HG02884 (cell line): ENCODE data around the gene CNDP1.

Experiments
- ATAC-seq: cut with Tn5 transposase; IDR thresholded peaks from one replicate; pipeline ENCODE4 v1.9.1; 2021; ENCODE audit warnings: mild to moderate bottlenecking, moderate library complexity; ENCODE audit not compliant: unreplicated experiment

The CNDP1 gene

GRCh38 chr18:74505776-74506175 lies 28.5 kb upstream of the CNDP1 start:
- no peak for ATAC-seq

GRCh38 chr18:74506448-74507084 lies 27.7 kb upstream of the CNDP1 start:
- ATAC-seq = no peak

GRCh38 chr18:74507097-74507881 lies 27.0 kb upstream of the CNDP1 start:
- ATAC-seq = no peak

GRCh38 chr18:74507927-74508326 lies 26.4 kb upstream of the CNDP1 start:
- ATAC-seq = no peak

GRCh38 chr18:74508366-74508765 lies 25.9 kb upstream of the CNDP1 start:
- ATAC-seq = no peak

- no peak for ATAC-seq
Measured at GRCh38 chr18:74508821-74509225, 25.5 kb upstream of the CNDP1 start.

- no peak for ATAC-seq
Measured at GRCh38 chr18:74509856-74510769, 24.2 kb upstream of the CNDP1 start.

- ATAC-seq = no peak
Measured at GRCh38 chr18:74510770-74511095, 23.6 kb upstream of the CNDP1 start.

- no peak for ATAC-seq
Measured at GRCh38 chr18:74511823-74512222, 22.5 kb upstream of the CNDP1 start.

GRCh38 chr18:74512321-74513053 lies 21.8 kb upstream of the CNDP1 start:
- no peak for ATAC-seq

- no peak for ATAC-seq
Measured at GRCh38 chr18:74513149-74513882, 21.0 kb upstream of the CNDP1 start.

- ATAC-seq = no peak
Measured at GRCh38 chr18:74513883-74514205, 20.5 kb upstream of the CNDP1 start.

- no peak for ATAC-seq
Measured at GRCh38 chr18:74514860-74515495, 19.3 kb upstream of the CNDP1 start.

GRCh38 chr18:74515620-74516231 lies 18.6 kb upstream of the CNDP1 start:
- ATAC-seq = no peak

GRCh38 chr18:74516271-74517235 lies 17.7 kb upstream of the CNDP1 start:
- ATAC-seq = no peak

- ATAC-seq = no peak
Measured at GRCh38 chr18:74517236-74517630, 17.1 kb upstream of the CNDP1 start.

GRCh38 chr18:74518456-74519295 lies 15.6 kb upstream of the CNDP1 start:
- no peak for ATAC-seq
